HG02973 (cell line): ENCODE measurements around the gene CD8A.

Experiments used
- ATAC-seq: cut with Tn5 transposase; IDR thresholded peaks from one replicate; pipeline ENCODE4 v1.9.1; 2021; ENCODE audit warnings: moderate library complexity; ENCODE audit not compliant: unreplicated experiment

The CD8A gene

GRCh38 chr2:86781363-86781762 is 9.3 kb downstream of the CD8A start:
- no peak for ATAC-seq

DNA sequence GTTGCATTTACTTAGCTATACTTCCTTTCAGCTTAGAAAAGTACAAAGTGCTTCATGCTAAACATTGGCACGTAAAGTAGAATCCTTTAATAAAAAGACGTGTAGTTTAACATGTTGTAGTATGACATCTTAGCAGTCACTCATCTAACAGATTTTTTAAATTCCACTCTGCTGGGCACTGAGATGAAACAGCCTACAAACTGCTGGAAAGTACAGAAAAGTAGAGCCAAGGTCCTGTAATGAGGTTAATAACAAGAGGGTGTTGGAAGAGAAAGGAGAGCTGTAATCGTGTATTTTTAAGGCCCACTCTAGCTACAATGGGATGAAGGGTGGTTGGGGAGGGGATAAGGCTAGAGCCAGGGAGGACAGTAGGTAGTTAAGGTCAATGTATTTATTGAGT is 10.7 kb downstream of the CD8A start:
- no peak for ATAC-seq

GRCh38 chr2:86778957-86779356 is 11.8 kb downstream of the CD8A start:
- no peak for ATAC-seq

GRCh38 chr2:86776532-86776931 is 14.2 kb downstream of the CD8A start:
- no peak for ATAC-seq

GRCh38 chr2:86775338-86775737 is 15.4 kb downstream of the CD8A start:
- no peak for ATAC-seq

- ATAC-seq = no peak
These were observed 15.9 kb downstream of the CD8A start for GRCh38 chr2:86774862-86775261.

GRCh38 chr2:86772611-86773010 is 18.1 kb downstream of the CD8A start:
- ATAC-seq = no peak

GRCh38 chr2:86770816-86771301 is 19.9 kb downstream of the CD8A start:
- ATAC-seq = no peak

- no peak for ATAC-seq
These were observed 20.9 kb downstream of the CD8A start for GRCh38 chr2:86769838-86770237.

DNA sequence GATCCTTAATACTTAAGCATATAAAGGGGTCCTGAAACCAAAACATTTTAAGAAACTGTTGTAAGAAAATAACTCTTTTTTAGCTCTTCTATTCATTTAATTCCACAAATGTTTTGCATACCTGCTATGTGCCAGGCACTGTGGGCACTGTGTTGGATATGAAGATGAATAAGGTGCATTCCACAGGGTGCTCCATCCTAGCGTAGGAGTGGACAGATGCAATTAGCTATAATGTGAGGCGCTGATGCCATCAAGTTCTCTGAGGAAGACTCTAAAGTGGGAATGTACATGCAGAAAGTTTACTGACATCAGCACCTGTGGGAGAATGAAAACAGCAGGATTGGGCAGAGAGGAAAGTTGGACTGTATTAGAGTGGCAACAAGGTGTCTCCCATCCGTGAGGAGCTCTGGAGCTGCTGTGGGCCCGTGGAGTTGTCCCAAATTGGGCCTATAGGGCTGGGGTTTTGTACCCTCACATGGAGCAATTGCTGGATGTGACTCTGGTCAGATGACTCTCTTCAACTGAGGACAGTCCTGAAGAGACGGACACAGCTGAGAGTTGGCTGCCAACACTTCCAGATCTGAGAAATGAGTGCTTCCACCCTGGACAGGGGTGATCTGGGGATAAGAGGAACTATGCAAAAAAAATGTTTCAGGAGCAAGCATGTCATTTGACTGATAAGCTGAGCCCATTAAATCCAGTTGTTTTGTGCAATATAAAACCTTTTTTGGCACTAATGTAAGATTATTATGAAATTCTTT is 22.3 kb downstream of the CD8A start:
- ATAC-seq = no peak

DNA sequence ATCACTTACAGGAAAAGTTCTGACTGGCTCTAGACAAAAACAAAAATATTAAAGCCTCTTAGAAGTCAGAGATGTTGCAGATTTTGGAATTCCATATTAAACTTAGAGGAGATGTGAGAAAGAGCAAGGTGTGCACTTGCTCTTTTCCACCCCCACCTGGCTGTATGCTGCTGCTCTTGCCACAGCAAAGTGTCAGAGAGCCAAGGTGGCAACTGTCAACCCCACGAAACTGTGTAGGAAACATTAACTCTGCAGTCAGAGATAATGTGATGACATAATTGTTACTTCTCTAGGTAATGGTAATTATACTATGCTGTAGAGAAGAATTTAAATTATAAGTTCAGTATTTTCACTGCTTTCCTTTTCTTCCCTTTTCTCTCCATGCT is 25.4 kb downstream of the CD8A start:
- no peak for ATAC-seq

DNA sequence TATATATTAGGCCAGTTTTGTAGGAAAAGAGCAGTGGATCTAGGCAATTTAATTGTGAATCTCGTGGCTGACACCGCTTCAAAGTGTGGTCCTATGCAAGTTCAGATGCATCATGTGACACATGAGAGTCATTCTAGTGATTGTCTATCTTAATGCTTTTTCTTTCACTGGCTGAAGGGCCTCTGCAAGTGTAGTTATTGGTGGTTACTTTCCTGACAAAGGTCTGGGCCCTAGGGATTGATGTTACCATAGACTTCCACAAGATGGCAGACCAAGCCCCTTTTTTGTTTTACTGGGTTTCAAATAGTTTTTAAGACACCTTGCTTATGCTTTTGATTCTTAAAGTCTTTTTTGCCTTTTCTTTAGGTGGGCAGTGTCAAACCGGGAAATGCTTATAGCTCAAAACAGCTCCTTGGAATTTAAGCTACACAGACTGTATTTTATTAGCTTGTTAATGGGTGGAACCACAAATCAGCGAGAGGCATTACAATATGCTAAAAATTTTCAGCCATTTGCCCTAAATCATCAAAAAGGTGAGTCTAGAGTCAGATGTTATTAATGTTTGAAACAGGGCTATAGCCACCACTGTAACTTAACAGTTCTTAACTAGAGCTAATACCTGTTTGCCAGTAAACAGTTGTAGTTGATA is 25.9 kb downstream of the CD8A start:
- peak; percentile 50 for ATAC-seq

- no peak for ATAC-seq
These were observed 30.3 kb downstream of the CD8A start for GRCh38 chr2:86760371-86760770.

DNA sequence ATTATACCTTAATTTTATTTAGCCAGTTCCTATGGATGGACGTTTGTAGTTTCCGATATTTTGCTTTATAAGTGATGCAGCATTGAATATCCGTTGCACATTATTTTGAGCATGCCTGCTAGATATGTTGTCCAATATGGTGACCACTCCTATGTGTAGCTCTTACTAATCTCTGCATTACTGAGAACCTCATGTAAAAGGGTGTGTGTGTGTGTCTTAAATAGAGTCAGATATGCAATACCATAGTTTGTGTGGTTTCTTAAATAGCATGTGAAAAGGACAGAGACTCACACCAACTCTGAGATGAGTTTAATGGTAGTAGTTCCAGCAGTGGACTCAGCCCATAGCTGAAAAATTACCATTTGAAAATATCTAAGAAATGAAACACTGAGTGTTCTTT is 32.3 kb downstream of the CD8A start:
- no peak for ATAC-seq

DNA sequence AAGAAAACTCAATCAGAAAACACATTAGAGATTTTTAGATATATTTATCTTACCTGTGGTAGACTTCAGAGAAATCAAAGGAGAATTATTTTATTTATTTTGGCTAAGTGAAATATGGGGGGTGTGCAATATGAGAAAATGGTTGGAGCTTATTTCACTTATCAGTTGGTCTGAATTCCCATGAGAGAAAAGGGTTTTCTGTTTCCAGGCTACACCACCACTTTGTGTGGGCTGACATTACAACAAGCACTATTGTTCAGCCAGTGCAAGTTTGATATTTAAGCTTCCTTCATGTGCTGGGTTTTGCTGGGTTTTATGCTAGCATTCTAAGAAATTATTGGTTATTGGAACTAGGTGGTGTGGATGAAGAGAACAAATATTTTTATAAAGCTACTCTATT is 37.1 kb downstream of the CD8A start:
- ATAC-seq = no peak

GRCh38 chr2:86752934-86753333 is 37.8 kb downstream of the CD8A start:
- ATAC-seq = no peak

DNA sequence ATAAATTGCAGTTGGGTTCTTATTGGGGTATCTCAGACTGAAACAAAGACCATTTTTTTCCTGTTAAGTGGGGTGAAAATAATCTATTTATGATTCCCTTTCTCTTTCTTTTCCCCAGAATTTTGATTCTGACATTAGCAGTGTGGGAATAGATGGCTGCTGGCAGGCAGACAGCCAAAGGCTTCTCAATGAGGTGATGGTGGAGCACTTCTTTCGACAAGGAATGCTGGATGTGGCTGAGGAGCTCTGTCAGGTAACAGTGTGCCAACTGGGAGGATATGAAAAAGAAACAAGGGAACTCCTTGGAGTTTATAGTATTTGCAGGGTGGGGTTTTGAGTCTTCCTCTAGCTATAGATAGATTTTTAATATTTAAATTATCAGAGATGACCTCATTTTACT is 38.9 kb downstream of the CD8A start:
- ATAC-seq = no peak

GRCh38 chr2:86750240-86750839 is 40.4 kb downstream of the CD8A start:
- no peak for ATAC-seq

DNA sequence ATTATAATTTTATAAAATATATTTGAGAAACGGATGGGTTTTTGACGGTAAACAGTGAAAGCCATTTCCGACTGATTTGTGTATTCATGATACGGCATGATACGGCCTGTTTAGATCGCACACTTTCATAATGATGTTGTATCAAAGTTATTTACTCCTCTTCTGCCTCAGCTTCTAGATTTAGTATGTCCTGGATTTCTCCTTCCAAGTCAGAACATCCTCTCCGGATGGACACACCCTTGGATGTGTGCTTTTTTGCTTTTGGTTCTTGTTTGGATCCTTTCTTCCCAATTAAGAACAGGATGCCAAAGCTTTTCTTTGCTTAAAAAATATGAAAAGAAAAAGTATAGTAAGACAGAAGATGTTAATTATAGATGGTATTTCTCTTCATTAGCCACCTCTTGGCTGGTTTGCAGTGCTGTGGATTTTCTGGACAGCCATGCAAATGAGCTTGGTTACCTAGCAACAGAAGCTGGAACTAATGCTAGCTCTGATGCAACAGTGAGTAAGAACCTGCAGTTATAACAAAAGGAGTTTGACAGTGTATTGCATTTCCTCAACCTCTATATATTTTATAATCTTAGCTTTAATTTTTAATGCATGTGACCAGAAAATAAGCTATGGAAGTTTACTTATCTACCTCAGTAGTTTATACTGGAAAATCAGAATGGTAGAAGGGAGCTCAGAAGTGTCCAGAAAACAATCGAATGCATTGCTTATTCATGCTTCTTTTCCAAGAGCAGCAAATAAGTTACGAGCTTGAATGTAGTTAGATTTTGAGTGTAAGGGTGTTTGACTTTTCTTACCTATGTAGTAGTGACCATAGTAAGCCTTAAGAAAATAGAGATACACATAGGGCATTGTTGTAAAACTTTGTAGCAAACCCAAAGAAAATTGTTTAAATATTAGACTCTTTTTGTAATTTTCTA is 42.7 kb downstream of the CD8A start:
- ATAC-seq = peak; percentile 81

- ATAC-seq = no peak
These were observed 43.8 kb downstream of the CD8A start for GRCh38 chr2:86746939-86747338.

DNA sequence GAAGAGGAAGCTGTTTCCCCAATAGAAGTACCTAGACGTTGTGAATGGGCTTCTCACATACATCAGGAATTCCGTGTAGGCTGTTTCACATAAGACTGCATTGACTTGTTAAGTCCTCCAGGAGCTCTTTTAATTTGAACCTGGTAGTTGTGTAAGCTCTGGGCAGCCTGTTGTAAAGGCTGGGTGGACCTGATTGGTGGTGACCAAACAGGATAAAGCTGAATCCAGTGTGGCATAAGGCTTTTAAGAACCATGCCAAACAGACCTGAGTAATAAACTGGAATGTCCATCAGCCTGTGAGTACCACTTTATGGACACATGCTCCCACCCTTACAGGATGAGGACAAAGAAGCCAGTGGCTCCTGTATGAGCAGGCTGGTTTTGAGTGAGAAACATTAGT is 46.6 kb downstream of the CD8A start:
- ATAC-seq = no peak
